CD8-positive, alpha-beta memory T cell (primary cell): ENCODE data around the gene GRID2. TPM values are rescaled to one million over a fixed set of nuclear protein-coding genes. Genes with fewer than 3 reads are reported as not detected.

Source experiments
- CTCF ChIA-PET: fragments of 350-600 bp; sonication (Branson Sonifier 250); formaldehyde crosslinking; loops from one replicate; lab custom pipeline; 2021; ENCODE audit warnings: antibody characterized with exemption; lab: Charles Lee
- POLR2A ChIA-PET: fragments of 350-600 bp; sonication (Branson Sonifier 250); formaldehyde crosslinking; loops from one replicate; lab custom pipeline; 2021; ENCODE audit warnings: antibody characterized with exemption; lab: Charles Lee
- DNase-seq, 5 donors: peaks; one replicate each; pipeline versions ENCODE4 v3.0.0 to v3.0.0-alpha.2; 2020 to 2022; ENCODE audit warnings: mixed read lengths in 1 of 5
- H3K27ac ChIP-seq: one replicate; pipeline ENCODE4 v1.7.0; 2013; ENCODE audit warnings: low read depth, mild to moderate bottlenecking, low read length, moderate library complexity
- H3K27me3 ChIP-seq: 2 replicates; pipeline ENCODE4 v1.7.0; 2013; ENCODE audit warnings: low read length, mild to moderate bottlenecking; ENCODE audit not compliant: insufficient read depth, poor library complexity, severe bottlenecking
- H3K36me3 ChIP-seq: 2 replicates; pipeline ENCODE4 v1.7.0; 2013; ENCODE audit warnings: mild to moderate bottlenecking, low read length, moderate library complexity; ENCODE audit not compliant: insufficient read depth
- H3K4me1 ChIP-seq: 2 replicates; pipeline ENCODE4 v1.7.0; 2013; ENCODE audit warnings: mild to moderate bottlenecking, low read length, moderate library complexity; ENCODE audit not compliant: insufficient read depth
- H3K4me3 ChIP-seq: 2 replicates; pipeline ENCODE4 v1.7.0; 2013; ENCODE audit warnings: mild to moderate bottlenecking, low read length
- H3K9me3 ChIP-seq: 2 replicates; pipeline ENCODE4 v1.7.0; 2013; ENCODE audit warnings: mild to moderate bottlenecking, low read length
- H3K27ac Mint-ChIP-seq, 8 donors: one replicate each; pipeline ENCODE4 v1.8.0; 2020 to 2021; ENCODE audit warnings: mixed read lengths in 8 of 8, mild to moderate bottlenecking in 6 of 8, inconsistent platforms in 3 of 8, moderate library complexity in 3 of 8
- H3K27me3 Mint-ChIP-seq, 2 donors: one replicate each; pipeline ENCODE4 v1.8.0; 2020 to 2021; ENCODE audit warnings: mixed read lengths in 2 of 2, mild to moderate bottlenecking in 1 of 2, moderate library complexity in 1 of 2
- H3K36me3 Mint-ChIP-seq, 3 donors: one replicate each; pipeline ENCODE4 v1.8.0; 2020 to 2021; ENCODE audit warnings: mixed read lengths in 3 of 3, inconsistent platforms in 1 of 3, mild to moderate bottlenecking in 1 of 3
- H3K4me1 Mint-ChIP-seq, 3 donors: one replicate each; pipeline ENCODE4 v1.8.0; 2020 to 2021; ENCODE audit warnings: mixed read lengths in 3 of 3, inconsistent platforms in 1 of 3, mild to moderate bottlenecking in 1 of 3
- H3K4me3 Mint-ChIP-seq, 7 donors: one replicate each; pipeline ENCODE4 v1.8.0; 2020 to 2021; ENCODE audit warnings: mixed read lengths in 7 of 7, mild to moderate bottlenecking in 6 of 7, moderate library complexity in 4 of 7, inconsistent platforms in 2 of 7
- H3K9me3 Mint-ChIP-seq, 5 donors: one replicate each; pipeline ENCODE4 v1.8.0; 2020 to 2022; ENCODE audit warnings: mixed read lengths in 5 of 5, mild to moderate bottlenecking in 3 of 5, moderate library complexity in 2 of 5, inconsistent platforms in 1 of 5
- polyA plus RNA-seq: library from polyadenylated mRNA; unstranded; fragments of 300-500 nt; fragmentation: Illumina TruSeq; gene quantifications from one replicate; pipeline ENCODE4 v1.2.3, GENCODE V29; 2021
- total RNA-seq, 2 experiments: library from RNA; stranded (reverse); gene quantifications; one replicate each; pipeline ENCODE4 v1.2.3, GENCODE V29; 2021

GRID2 gene
- total and polyA plus RNA-seq, 3 experiments from 2014 or later, result not detected

GRCh38 chr4:93501946-93502345 is 1198.2 kb downstream of the GRID2 start:
- Histone ChIP-seq H3K9me3 (no peaks in the 10 kb centered on the region), H3K36me3 (no peaks in the 10 kb centered on the region), H3K4me3 (no peak overlapping the region), H3K4me1 (no peaks in the 10 kb centered on the region), H3K27ac (no peak overlapping the region), H3K27me3 (no peaks in the 10 kb centered on the region)
- Mint-ChIP-seq H3K9me3 (peaks cover 2 to 11% (median 6%) of the 10 kb centered on the region in 5 donors), H3K27ac (no peak overlapping the region), H3K36me3 (no peaks in the 10 kb centered on the region), H3K4me1 (no peaks in the 10 kb centered on the region), H3K4me3 (no peak overlapping the region), H3K27me3 (no peaks in the 10 kb centered on the region)
- CTCF ChIA-PET, result no interaction called here
- POLR2A ChIA-PET, result no interaction called here
- no peak for DNase-seq

GRCh38 chr4:93502991-93503390 is 1199.2 kb downstream of the GRID2 start:
- Histone ChIP-seq H3K9me3 (no peaks in the 10 kb centered on the region), H3K27me3 (no peaks in the 10 kb centered on the region), H3K4me1 (no peaks in the 10 kb centered on the region), H3K36me3 (no peaks in the 10 kb centered on the region), H3K4me3 (no peak overlapping the region), H3K27ac (no peak overlapping the region)
- ChIA-PET CTCF (no interaction called here), POLR2A (no interaction called here)
- H3K4me3 Mint-ChIP-seq, result no peak overlapping the region
- H3K4me1 Mint-ChIP-seq, result no peaks in the 10 kb centered on the region
- H3K9me3 Mint-ChIP-seq, result peaks cover 4 to 12% (median 6%) of the 10 kb centered on the region in 5 donors
- H3K27ac Mint-ChIP-seq, result no peak overlapping the region
- no peaks in the 10 kb centered on the region for H3K36me3 Mint-ChIP-seq
- H3K27me3 Mint-ChIP-seq, result no peaks in the 10 kb centered on the region
- DNase-seq, result no peak

- CTCF ChIA-PET, result interaction anchor here (1.1 kb wide), 1 partner anchor 14 kb away, joined by 3 read pairs; no protein-coding TSS in a partner anchor
- Histone ChIP-seq H3K9me3 (no peaks in the 10 kb centered on the region), H3K36me3 (no peaks in the 10 kb centered on the region), H3K27me3 (no peaks in the 10 kb centered on the region), H3K27ac (no peak overlapping the region), H3K4me1 (no peaks in the 10 kb centered on the region), H3K4me3 (no peak overlapping the region)
- POLR2A ChIA-PET, result no interaction called here
- Mint-ChIP-seq H3K36me3 (no peaks in the 10 kb centered on the region), H3K27me3 (no peaks in the 10 kb centered on the region), H3K27ac (no peak overlapping the region), H3K9me3 (peaks cover 0 to 15% (median 7%) of the 10 kb centered on the region in 5 donors), H3K4me3 (no peak overlapping the region), H3K4me1 (no peaks in the 10 kb centered on the region)
- no peak for DNase-seq
These were observed 1210.1 kb downstream of the GRID2 start for GRCh38 chr4:93513851-93514250.

- Histone ChIP-seq H3K36me3 (no peaks in the 10 kb centered on the region), H3K4me1 (no peaks in the 10 kb centered on the region), H3K9me3 (no peaks in the 10 kb centered on the region), H3K4me3 (no peak overlapping the region), H3K27me3 (no peaks in the 10 kb centered on the region), H3K27ac (no peak overlapping the region)
- CTCF ChIA-PET, result no interaction called here
- Mint-ChIP-seq H3K4me1 (no peaks in the 10 kb centered on the region), H3K4me3 (no peak overlapping the region), H3K27ac (no peak overlapping the region), H3K27me3 (no peaks in the 10 kb centered on the region), H3K9me3 (peaks cover 0 to 15% (median 7%) of the 10 kb centered on the region in 5 donors), H3K36me3 (no peaks in the 10 kb centered on the region)
- no peak for DNase-seq
- POLR2A ChIA-PET, result no interaction called here
These were observed 1211.4 kb downstream of the GRID2 start for GRCh38 chr4:93515208-93515607.

GRCh38 chr4:93529692-93530372 is 1226.1 kb downstream of the GRID2 start:
- Mint-ChIP-seq H3K9me3 (peaks cover 2 to 6% (median 5%) of the 10 kb centered on the region in 5 donors), H3K36me3 (no peaks in the 10 kb centered on the region), H3K27ac (no peak overlapping the region), H3K4me3 (no peak overlapping the region), H3K27me3 (no peaks in the 10 kb centered on the region), H3K4me1 (no peaks in the 10 kb centered on the region)
- no peak for DNase-seq
- Histone ChIP-seq H3K27me3 (no peaks in the 10 kb centered on the region), H3K36me3 (no peaks in the 10 kb centered on the region), H3K4me3 (no peak overlapping the region), H3K9me3 (no peaks in the 10 kb centered on the region), H3K27ac (no peak overlapping the region), H3K4me1 (no peaks in the 10 kb centered on the region)
- CTCF ChIA-PET, result no interaction called here
- POLR2A ChIA-PET, result no interaction called here

GRCh38 chr4:93532234-93532633 is 1228.5 kb downstream of the GRID2 start:
- peaks cover 3 to 10% (median 5%) of the 10 kb centered on the region in 5 donors for H3K9me3 Mint-ChIP-seq
- no peaks in the 10 kb centered on the region for H3K27me3 Mint-ChIP-seq
- H3K36me3 Mint-ChIP-seq, result no peaks in the 10 kb centered on the region
- Histone ChIP-seq H3K4me1 (no peaks in the 10 kb centered on the region), H3K36me3 (no peaks in the 10 kb centered on the region), H3K27me3 (no peaks in the 10 kb centered on the region), H3K4me3 (no peak overlapping the region), H3K27ac (no peak overlapping the region), H3K9me3 (no peaks in the 10 kb centered on the region)
- no peaks in the 10 kb centered on the region for H3K4me1 Mint-ChIP-seq
- no peak for DNase-seq
- H3K27ac Mint-ChIP-seq, result no peak overlapping the region
- POLR2A ChIA-PET, result no interaction called here
- H3K4me3 Mint-ChIP-seq, result no peak overlapping the region
- CTCF ChIA-PET, result no interaction called here

GRCh38 chr4:93540562-93540961 is 1236.8 kb downstream of the GRID2 start:
- DNase-seq, result no peak
- POLR2A ChIA-PET, result no interaction called here
- Histone ChIP-seq H3K27me3 (no peaks in the 10 kb centered on the region), H3K4me3 (no peak overlapping the region), H3K4me1 (no peaks in the 10 kb centered on the region), H3K27ac (no peak overlapping the region), H3K36me3 (no peaks in the 10 kb centered on the region), H3K9me3 (no peaks in the 10 kb centered on the region)
- H3K36me3 Mint-ChIP-seq, result no peaks in the 10 kb centered on the region
- no peaks in the 10 kb centered on the region for H3K27me3 Mint-ChIP-seq
- no peak overlapping the region for H3K4me3 Mint-ChIP-seq
- H3K27ac Mint-ChIP-seq, result no peak overlapping the region
- H3K9me3 Mint-ChIP-seq, result peaks cover 5 to 16% (median 5%) of the 10 kb centered on the region in 5 donors
- CTCF ChIA-PET, result no interaction called here
- no peaks in the 10 kb centered on the region for H3K4me1 Mint-ChIP-seq

- ChIA-PET POLR2A (no interaction called here), CTCF (no interaction called here)
- no peaks in the 10 kb centered on the region for H3K27me3 ChIP-seq
- H3K27me3 Mint-ChIP-seq, result no peaks in the 10 kb centered on the region
- H3K27ac Mint-ChIP-seq, result no peak overlapping the region
- H3K36me3 ChIP-seq, result no peaks in the 10 kb centered on the region
- H3K27ac ChIP-seq, result no peak overlapping the region
- peaks cover 0 to 10% (median 5%) of the 10 kb centered on the region in 5 donors for H3K9me3 Mint-ChIP-seq
- DNase-seq, result no peak
- no peaks in the 10 kb centered on the region for H3K4me1 ChIP-seq
- H3K4me3 ChIP-seq, result no peak overlapping the region
- H3K9me3 ChIP-seq, result no peaks in the 10 kb centered on the region
- H3K4me1 Mint-ChIP-seq, result no peaks in the 10 kb centered on the region
- H3K36me3 Mint-ChIP-seq, result no peaks in the 10 kb centered on the region
- no peak overlapping the region for H3K4me3 Mint-ChIP-seq
These were observed 1258.1 kb downstream of the GRID2 start for GRCh38 chr4:93561842-93562241.
